Calu3 (cell line): ENCODE measurements around the gene CIROP. TPM values are rescaled to one million over a fixed set of nuclear protein-coding genes. Genes with fewer than 3 reads are reported as not detected.

Source experiments
- BruUV-seq: library from RNA; stranded (reverse); fragments of 400-500 nt; replicated peaks from 2 replicates; lab custom pipeline; 2021; lab: Mats Ljungman, UMichigan
- CTCF ChIA-PET: fragments of 300-600 bp; sonication (Branson Sonifier 250); formaldehyde crosslinking; loops from one replicate; lab custom pipeline; 2022; ENCODE audit warnings: antibody characterized with exemption; lab: Charles Lee
- DNase-seq: peaks from one replicate; pipeline ENCODE4 v3.0.0; 2022
- H3K27ac Mint-ChIP-seq: one replicate; pipeline ENCODE4 v1.8.0; 2022; ENCODE audit warnings: mixed read lengths; ENCODE audit not compliant: unreplicated experiment
- H3K27me3 Mint-ChIP-seq: one replicate; pipeline ENCODE4 v1.8.0; 2022; ENCODE audit warnings: mixed read lengths; ENCODE audit not compliant: unreplicated experiment
- H3K36me3 Mint-ChIP-seq: one replicate; pipeline ENCODE4 v1.8.0; 2022; ENCODE audit warnings: mild to moderate bottlenecking, moderate library complexity, mixed read lengths; ENCODE audit not compliant: insufficient read depth, unreplicated experiment
- H3K4me1 Mint-ChIP-seq: one replicate; pipeline ENCODE4 v1.8.0; 2022; ENCODE audit warnings: mild to moderate bottlenecking, low read depth, mixed read lengths; ENCODE audit not compliant: unreplicated experiment
- H3K4me3 Mint-ChIP-seq: one replicate; pipeline ENCODE4 v1.8.0; 2022; ENCODE audit warnings: mild to moderate bottlenecking, low read depth, moderate library complexity, mixed read lengths; ENCODE audit not compliant: unreplicated experiment
- H3K9me3 Mint-ChIP-seq: one replicate; pipeline ENCODE4 v1.8.0; 2022; ENCODE audit warnings: low read depth, mixed read lengths; ENCODE audit not compliant: unreplicated experiment
- intact Hi-C: fragments of 100-400 bp; cut with micrococcal nuclease; formaldehyde crosslinking; loops from one replicate; pipeline ENCODE4 v1.10.0; 2022; ENCODE audit not compliant: unreplicated experiment
- total RNA-seq: library from RNA; stranded (reverse); gene quantifications from 2 replicates; pipeline ENCODE4 v1.2.3, GENCODE V29; 2022
- TF ChIP-seq, protein P1 (sequence below): fragments of 200-600 bp; IDR thresholded peaks from one replicate; pipeline ENCODE4 v1.8.0; 2022; ENCODE audit warnings: antibody characterized with exemption; ENCODE audit not compliant: unreplicated experiment

Gene CIROP
- total RNA-seq, 1 experiment from 2014 or later, result not detected

DNA sequence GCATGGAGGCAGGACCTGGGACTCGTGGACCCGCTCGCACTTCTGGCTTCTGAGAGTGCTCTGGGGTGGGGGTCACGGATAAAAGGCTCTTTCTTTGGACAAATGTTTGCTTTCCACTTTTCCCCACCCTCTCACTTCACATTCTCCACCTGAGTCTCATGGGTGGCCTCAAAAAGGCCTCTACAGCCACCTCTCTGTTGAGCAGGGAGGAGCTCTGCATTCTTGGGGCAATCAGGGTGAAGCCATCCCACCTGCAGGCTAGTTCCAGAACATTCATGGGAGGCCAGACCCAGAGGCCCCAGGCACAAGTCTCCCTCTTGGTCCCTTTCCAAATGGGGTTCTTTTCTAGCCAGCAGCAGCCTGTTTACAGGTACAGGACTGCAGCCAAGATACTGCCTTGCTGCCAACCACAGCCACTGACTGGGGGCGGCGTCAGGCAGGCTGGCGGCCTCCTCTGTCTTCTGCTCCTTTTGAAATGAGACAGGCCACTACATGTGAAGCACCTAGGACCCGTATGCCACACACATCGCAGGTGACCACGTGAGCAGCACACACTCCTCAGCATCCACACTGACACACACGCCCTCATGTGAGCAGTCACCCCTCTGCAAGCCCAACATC lies 32.5 kb upstream of the CIROP start:
- H3K4me3 Mint-ChIP-seq, result no peak overlapping the region
- H3K4me1 Mint-ChIP-seq, result no peaks in the 10 kb centered on the region
- DNase-seq, result no peak
- intact Hi-C loops, result no loop called here
- TF ChIP-seq, protein P1, sequence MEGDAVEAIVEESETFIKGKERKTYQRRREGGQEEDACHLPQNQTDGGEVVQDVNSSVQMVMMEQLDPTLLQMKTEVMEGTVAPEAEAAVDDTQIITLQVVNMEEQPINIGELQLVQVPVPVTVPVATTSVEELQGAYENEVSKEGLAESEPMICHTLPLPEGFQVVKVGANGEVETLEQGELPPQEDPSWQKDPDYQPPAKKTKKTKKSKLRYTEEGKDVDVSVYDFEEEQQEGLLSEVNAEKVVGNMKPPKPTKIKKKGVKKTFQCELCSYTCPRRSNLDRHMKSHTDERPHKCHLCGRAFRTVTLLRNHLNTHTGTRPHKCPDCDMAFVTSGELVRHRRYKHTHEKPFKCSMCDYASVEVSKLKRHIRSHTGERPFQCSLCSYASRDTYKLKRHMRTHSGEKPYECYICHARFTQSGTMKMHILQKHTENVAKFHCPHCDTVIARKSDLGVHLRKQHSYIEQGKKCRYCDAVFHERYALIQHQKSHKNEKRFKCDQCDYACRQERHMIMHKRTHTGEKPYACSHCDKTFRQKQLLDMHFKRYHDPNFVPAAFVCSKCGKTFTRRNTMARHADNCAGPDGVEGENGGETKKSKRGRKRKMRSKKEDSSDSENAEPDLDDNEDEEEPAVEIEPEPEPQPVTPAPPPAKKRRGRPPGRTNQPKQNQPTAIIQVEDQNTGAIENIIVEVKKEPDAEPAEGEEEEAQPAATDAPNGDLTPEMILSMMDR, result no peak
- no TSS peak for BruUV-seq
- CTCF ChIA-PET, result interaction anchor here (1.2 kb wide), 1 partner anchor 17 kb away, joined by 4 read pairs; no protein-coding TSS in a partner anchor
- peaks cover 65% of the 10 kb centered on the region for H3K27me3 Mint-ChIP-seq
- no peaks in the 10 kb centered on the region for H3K36me3 Mint-ChIP-seq
- no peaks in the 10 kb centered on the region for H3K9me3 Mint-ChIP-seq
- no peak overlapping the region for H3K27ac Mint-ChIP-seq

DNA sequence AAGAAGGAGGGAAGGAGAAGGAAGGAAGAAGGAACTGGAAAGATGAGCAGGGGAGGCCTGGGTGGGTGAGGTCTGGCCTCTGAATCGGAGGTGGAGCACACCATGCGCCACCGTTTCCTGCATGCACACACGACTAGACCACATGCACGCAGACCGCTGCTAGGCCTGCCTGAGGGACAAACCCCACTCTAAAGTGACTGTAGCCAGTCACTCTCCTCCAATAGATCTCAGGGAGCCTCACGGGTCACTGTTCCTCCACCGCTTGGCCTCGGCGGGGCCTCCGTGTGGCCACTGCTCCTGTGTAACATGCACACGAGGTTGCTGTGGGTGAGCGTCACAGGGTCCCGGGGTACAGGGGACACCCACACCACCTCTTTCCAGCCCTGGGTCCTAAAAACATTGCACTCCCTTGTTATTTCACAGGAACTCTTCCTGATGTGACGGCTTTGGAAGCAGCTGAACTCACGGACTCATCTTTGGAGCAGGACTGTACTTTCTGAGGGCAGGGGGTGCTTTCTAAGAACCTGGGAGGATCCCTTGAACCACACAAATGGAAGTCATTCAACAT lies 31.9 kb upstream of the CIROP start:
- Mint-ChIP-seq H3K27me3 (peaks cover 60% of the 10 kb centered on the region), H3K9me3 (no peaks in the 10 kb centered on the region), H3K4me1 (no peaks in the 10 kb centered on the region), H3K27ac (no peak overlapping the region), H3K4me3 (no peak overlapping the region), H3K36me3 (no peaks in the 10 kb centered on the region)
- intact Hi-C loops, result no loop called here
- TF ChIP-seq, protein P1, result no peak
- BruUV-seq, result no TSS peak
- no peak for DNase-seq
- CTCF ChIA-PET, result no interaction called here

GRCh38 chr14:23132970-23133369 lies 28.2 kb upstream of the CIROP start:
- no peaks in the 10 kb centered on the region for H3K36me3 Mint-ChIP-seq
- no TSS peak for BruUV-seq
- no peak for DNase-seq
- H3K4me3 Mint-ChIP-seq, result no peak overlapping the region
- intact Hi-C loops, result no loop called here
- CTCF ChIA-PET, result interaction anchor here (0.7 kb wide), 2 partner anchors 9 to 1905 kb away, joined by 3 to 4 read pairs; no protein-coding TSS in a partner anchor
- H3K4me1 Mint-ChIP-seq, result peaks cover 8% of the 10 kb centered on the region
- peaks cover 62% of the 10 kb centered on the region for H3K27me3 Mint-ChIP-seq
- TF ChIP-seq, protein P1, result no peak
- no peaks in the 10 kb centered on the region for H3K9me3 Mint-ChIP-seq
- no peak overlapping the region for H3K27ac Mint-ChIP-seq

- intact Hi-C loops, result no loop called here
- Mint-ChIP-seq H3K36me3 (no peaks in the 10 kb centered on the region), H3K27me3 (peaks cover 62% of the 10 kb centered on the region), H3K4me3 (no peak overlapping the region), H3K4me1 (peaks cover 8% of the 10 kb centered on the region), H3K9me3 (no peaks in the 10 kb centered on the region), H3K27ac (no peak overlapping the region)
- CTCF ChIA-PET, result no interaction called here
- BruUV-seq, result no TSS peak
- no peak for DNase-seq
- TF ChIP-seq, protein P1, result no peak
Observed at GRCh38 chr14:23131482-23131881, 26.7 kb upstream of the CIROP start.
